ENCODE data around the gene SCYGR3. TPM values are rescaled to one million over a fixed set of nuclear protein-coding genes. Genes with fewer than 3 reads are reported as not detected.

The SCYGR3 gene
- total RNA-seq, 1 experiment from 2014 or later, result not detected

DNA sequence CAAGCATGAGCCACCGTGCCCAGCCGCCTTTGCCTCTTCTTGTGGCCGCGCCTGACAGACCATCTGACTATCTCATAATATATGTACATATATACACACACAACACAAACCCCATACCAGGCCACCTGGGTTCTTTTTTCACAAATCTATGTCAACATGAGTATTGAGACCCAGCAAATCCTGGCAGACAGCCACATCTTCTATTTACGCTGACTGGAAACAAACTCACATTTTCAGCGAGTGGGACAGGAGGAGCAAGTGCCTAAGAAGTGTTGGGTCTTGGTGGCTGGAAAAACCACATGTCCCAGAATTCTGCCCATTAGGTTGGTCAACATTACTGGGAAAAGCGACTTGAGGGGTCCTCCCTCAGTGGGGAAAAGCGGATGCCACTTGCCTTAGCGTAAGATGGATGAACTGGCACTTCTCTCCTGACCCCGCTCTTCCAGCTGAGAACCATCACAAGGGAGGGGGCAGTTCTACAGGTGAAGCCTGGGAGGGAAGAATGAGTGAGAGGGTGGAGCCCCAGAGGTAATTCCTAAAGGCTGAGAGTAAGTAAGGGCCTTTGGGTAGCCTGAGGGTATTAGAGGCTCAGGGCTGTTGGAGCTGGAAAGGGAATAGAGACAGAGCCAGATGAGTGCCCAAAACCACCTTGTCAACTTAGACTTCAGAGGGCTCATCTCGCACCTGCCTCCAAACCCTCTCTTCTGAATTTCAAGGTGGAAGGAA is 1.9 kb downstream of the SCYGR3 start:
- H3K4me1 Mint-ChIP-seq, result peaks cover 16 to 18% of the 10 kb centered on the region in 2 experiments
- Histone ChIP-seq H3K18ac (ENCODE audit: insufficient read length, low read depth, low read length) (no peak overlapping the region), H3K9ac (ENCODE audit: extremely low read depth, insufficient read length, low read length) (no peak overlapping the region), H3T11ph (ENCODE audit: low read length) (no peak overlapping the region), H2BK12ac (ENCODE audit: insufficient read length, low read depth, low read length) (no peak overlapping the region), H2AK5ac (ENCODE audit: insufficient read length, low read length) (no peak overlapping the region), H3K23me2 (ENCODE audit: insufficient read length, low read depth, low read length, poor library complexity, severe bottlenecking) (no peaks in the 10 kb centered on the region), H3K14ac (ENCODE audit: insufficient read depth, low read length) (0 out of 2 replicates have a peak overlapping the region, but pooled peaks have one; percentile 44), H2BK120ac (ENCODE audit: low read depth, low read length, poor library complexity, severe bottlenecking) (no peak overlapping the region), H3K4me1 (ENCODE audit: insufficient read depth, low read length) (0 out of 2 replicates have a peak, but pooled peaks cover 5% of the 10 kb centered on the region), H4K5ac (ENCODE audit: insufficient read length, low read depth, low read length) (no peak overlapping the region), H2BK20ac (ENCODE audit: low read depth, low read length, poor library complexity, severe bottlenecking) (no peak overlapping the region), H3K56ac (ENCODE audit: insufficient read length, low read depth, low read length) (no peak overlapping the region), H3K23ac (ENCODE audit: insufficient read length, low read depth, low read length) (no peak overlapping the region), H2AFZ (ENCODE audit: low read length) (no peak overlapping the region), H3K27me3 (ENCODE audit: insufficient read depth, low read length) (no peaks in the 10 kb centered on the region; the same call in 1 of the 2 replicates), H4K8ac (replicated peaks; ENCODE audit: insufficient read length, low read depth, low read length) (no peak overlapping the region), H3K4me2 (ENCODE audit: insufficient read depth, insufficient read length, low read length) (no peak overlapping the region), H4K91ac (ENCODE audit: insufficient read length, low read depth, low read length) (no peak overlapping the region), H3K79me1 (ENCODE audit: insufficient read depth, low read depth, low read length, poor library complexity, severe bottlenecking) (no peaks in the 10 kb centered on the region), H3K9me3 (ENCODE audit: control insufficient read depth, low read depth, low read length) (no peaks in the 10 kb centered on the region), H4K20me1 (ENCODE audit: control insufficient read depth, insufficient read depth, insufficient read length) (no peaks in the 10 kb centered on the region), H3K79me2 (ENCODE audit: insufficient read depth, low read length) (no peaks in the 10 kb centered on the region), H3K4ac (ENCODE audit: low read depth, low read length) (no peak overlapping the region), H2BK5ac (ENCODE audit: insufficient read length, low read length) (no peak overlapping the region), H2BK15ac (ENCODE audit: low read depth, low read length) (no peak overlapping the region), H3K27ac (ENCODE audit: insufficient read length, low read depth, low read length) (no peak overlapping the region)
- H3K27ac Mint-ChIP-seq, result no peak overlapping the region; a peak in 1 of 7 replicates
- peaks cover 10% of the 10 kb centered on the region for H3K27me3 Mint-ChIP-seq (ENCODE audit: low read depth)
- no peak for DNase-seq
- TF ChIP-seq, protein P1, sequence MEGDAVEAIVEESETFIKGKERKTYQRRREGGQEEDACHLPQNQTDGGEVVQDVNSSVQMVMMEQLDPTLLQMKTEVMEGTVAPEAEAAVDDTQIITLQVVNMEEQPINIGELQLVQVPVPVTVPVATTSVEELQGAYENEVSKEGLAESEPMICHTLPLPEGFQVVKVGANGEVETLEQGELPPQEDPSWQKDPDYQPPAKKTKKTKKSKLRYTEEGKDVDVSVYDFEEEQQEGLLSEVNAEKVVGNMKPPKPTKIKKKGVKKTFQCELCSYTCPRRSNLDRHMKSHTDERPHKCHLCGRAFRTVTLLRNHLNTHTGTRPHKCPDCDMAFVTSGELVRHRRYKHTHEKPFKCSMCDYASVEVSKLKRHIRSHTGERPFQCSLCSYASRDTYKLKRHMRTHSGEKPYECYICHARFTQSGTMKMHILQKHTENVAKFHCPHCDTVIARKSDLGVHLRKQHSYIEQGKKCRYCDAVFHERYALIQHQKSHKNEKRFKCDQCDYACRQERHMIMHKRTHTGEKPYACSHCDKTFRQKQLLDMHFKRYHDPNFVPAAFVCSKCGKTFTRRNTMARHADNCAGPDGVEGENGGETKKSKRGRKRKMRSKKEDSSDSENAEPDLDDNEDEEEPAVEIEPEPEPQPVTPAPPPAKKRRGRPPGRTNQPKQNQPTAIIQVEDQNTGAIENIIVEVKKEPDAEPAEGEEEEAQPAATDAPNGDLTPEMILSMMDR (conservative IDR thresholded peaks at IDR 0.05), result no peak
- no CpG with 5 or more reads among the region's 11 CpGs for WGBS (ENCODE audit: extremely low coverage, insufficient read length, low lambda C conversion rate)
- no peaks in the 10 kb centered on the region; a peak in 1 of 7 replicates for H3K36me3 Mint-ChIP-seq (ENCODE audit: insufficient read depth in 1 of 3, low read depth in 3 of 3)
- no peak overlapping the region for H3K4me3 Mint-ChIP-seq
- H3K9me3 Mint-ChIP-seq, result no peaks in the 10 kb centered on the region; a peak in 1 of 5 replicates
